Measurements from ENCODE around the gene DOCK3. TPM values are rescaled to one million over a fixed set of nuclear protein-coding genes. Genes with fewer than 3 reads are reported as not detected.

DOCK3 gene
- total RNA-seq (2022; extraction: Qiagen RNA extraction; ENCODE audit: low read depth): 0.27 to 0.39 TPM (median 0.34 TPM) in 5 replicates

GRCh38 chr3:50674349-50675178 lies at the start of gene DOCK3:
DOCK3 (plus strand) TSS chr3:50674927; CDS start chr3:50675264, 337 bp downstream.

GRCh38 chr3:51384726-51385473 lies 710.2 kb downstream of the DOCK3 start, which contains the start of gene MANF:
MANF (plus strand) TSS chr3:51385291; CDS start chr3:51385343, 52 bp downstream.

GRCh38 chr3:51391075-51391565 lies 716.4 kb downstream of the DOCK3 start, which contains the start of gene RBM15B:
RBM15B (plus strand) TSS chr3:51391285; CDS start chr3:51391400, 115 bp downstream.

Other genes with a start within 250 kb of the DOCK3 start
- 0.25 to 0.75 TPM (median 0.58 TPM) in 5 replicates for gene CACNA2D2, start 171.3 kb upstream of the DOCK3 start, total RNA-seq (2022; extraction: Qiagen RNA extraction; ENCODE audit: low read depth)
- gene C3orf18, start 107.2 kb upstream of the DOCK3 start, total RNA-seq (2022; extraction: Qiagen RNA extraction; ENCODE audit: low read depth): 2.0 to 2.9 TPM (median 2.5 TPM) in 5 replicates
- gene HEMK1, start 105.4 kb upstream of the DOCK3 start, total RNA-seq (2022; extraction: Qiagen RNA extraction; ENCODE audit: low read depth): 4.4 to 7.4 TPM (median 6.3 TPM) in 5 replicates
- 0.48 to 0.90 TPM (median 0.67 TPM) in 5 replicates for gene CISH, start 63.2 kb upstream of the DOCK3 start, total RNA-seq (2022; extraction: Qiagen RNA extraction; ENCODE audit: low read depth)
- 21.1 to 24.6 TPM (median 23.5 TPM) in 5 replicates for gene MAPKAPK3, start 57.8 kb upstream of the DOCK3 start, total RNA-seq (2022; extraction: Qiagen RNA extraction; ENCODE audit: low read depth)

All from A549 treated with RU486 at 1 μM for 4 hours (cell line).